Dermis microvascular lymphatic vessel endothelial cell (primary cell): Measurements from ENCODE around the gene ENAH. TPM values are rescaled to one million over a fixed set of nuclear protein-coding genes. Genes with fewer than 3 reads are reported as not detected.
"Not testable (repeated sequence)": the region's sequence is repeated elsewhere in the genome, so short reads cannot be mapped to it uniquely, and the experiment has no call there.

ENCODE experiments used
- DNase-seq, 2 donors: peaks; one replicate each; pipeline versions ENCODE4 v3.0.0 to v3.0.0-alpha.2; 2010; ENCODE audit warnings: low read depth in 2 of 2
- total RNA-seq: library from RNA; depleted of rRNA; stranded (reverse); fragments of >200 nt; gene quantifications from 2 replicates; pipeline ENCODE4 v1.2.1, GENCODE V29; 2014

Gene ENAH
- total RNA-seq, 1 donor from 2014 or later, result 17.7 TPM

- no peak for DNase-seq
Measured at GRCh38 chr1:225474439-225474985, 178.4 kb downstream of the ENAH start.

GRCh38 chr1:225473676-225474438, 179.1 kb downstream of the ENAH start:
- not testable (repeated sequence) for DNase-seq

GRCh38 chr1:225473266-225473665, 179.7 kb downstream of the ENAH start:
- DNase-seq, result not testable (repeated sequence)

GRCh38 chr1:225471453-225472301, 181.2 kb downstream of the ENAH start:
- DNase-seq, result no peak

GRCh38 chr1:225471109-225471452, 181.8 kb downstream of the ENAH start:
- DNase-seq, result no peak

GRCh38 chr1:225470211-225471108, 182.5 kb downstream of the ENAH start:
- DNase-seq, result no peak

GRCh38 chr1:225469051-225469450, 183.9 kb downstream of the ENAH start:
- DNase-seq, result no peak

- DNase-seq, result no peak
Measured at GRCh38 chr1:225468270-225469020, 184.5 kb downstream of the ENAH start.

- DNase-seq, result peak in 1 of 2 donors; percentile 73
Measured at GRCh38 chr1:225467193-225468020, 185.5 kb downstream of the ENAH start.

- no peak for DNase-seq
Measured at GRCh38 chr1:225466848-225467192, 186.1 kb downstream of the ENAH start.

GRCh38 chr1:225465793-225466517, 187.0 kb downstream of the ENAH start:
- DNase-seq, result no peak

- DNase-seq, result no peak
Measured at GRCh38 chr1:225464851-225465792, 187.8 kb downstream of the ENAH start.

GRCh38 chr1:225462714-225463574, 190.0 kb downstream of the ENAH start:
- DNase-seq, result peak in 1 of 2 donors; percentile 67

- DNase-seq, result no peak
Measured at GRCh38 chr1:225462429-225462713, 190.6 kb downstream of the ENAH start.

- DNase-seq, result no peak
Measured at GRCh38 chr1:225461533-225462428, 191.1 kb downstream of the ENAH start.
